PC-3 (cell line): ENCODE measurements around the gene CD248. TPM values are rescaled to one million over a fixed set of nuclear protein-coding genes. Genes with fewer than 3 reads are reported as not detected.
A peak's percentile ranks its signal among the peaks of the same experiment; 100 is the strongest.

ENCODE experiments used
- ATAC-seq: fragments of 200-7000 bp; cut with Tn5 transposase; 2 replicates; pipeline ENCODE4 v1.9.1; 2020; ENCODE audit warnings: mild to moderate bottlenecking, moderate library complexity
- BruUV-seq: library from RNA; stranded (reverse); fragments of 400-500 nt; replicated peaks from 2 replicates; lab custom pipeline; 2021; lab: Mats Ljungman, UMichigan
- CTCF ChIA-PET: fragments of 300-600 bp; sonication (Branson Sonifier 250); formaldehyde crosslinking; loops from one replicate; lab custom pipeline; 2022; ENCODE audit warnings: antibody characterized with exemption; lab: Charles Lee
- POLR2A ChIA-PET: fragments of 300-600 bp; sonication (Branson Sonifier 250); formaldehyde crosslinking; loops from one replicate; lab custom pipeline; 2022; ENCODE audit warnings: antibody characterized with exemption; ENCODE audit not compliant: unreplicated experiment; lab: Charles Lee
- DNase-seq: peaks from one replicate; pipeline ENCODE4 v3.0.0-alpha.2; 2015
- H2AFZ ChIP-seq: fragments of 300-600 bp; sonication (generic); 2 replicates; pipeline ENCODE4 v1.6.0; 2016; ENCODE audit warnings: antibody characterized with exemption, low read length
- H3F3A ChIP-seq: fragments of 300-600 bp; sonication (generic); one replicate; pipeline ENCODE4 v1.6.0; 2017; ENCODE audit warnings: antibody characterized with exemption, low read length, control low read depth, mild to moderate bottlenecking; ENCODE audit not compliant: unreplicated experiment
- H3K27ac ChIP-seq: fragments of 300-600 bp; sonication (generic); 2 replicates; pipeline ENCODE4 v1.5.1; 2016; ENCODE audit warnings: mild to moderate bottlenecking, low read length
- H3K27me3 ChIP-seq: fragments of 300-600 bp; sonication (generic); 2 replicates; pipeline ENCODE4 v1.6.1; 2016; ENCODE audit warnings: low read length, mixed read lengths
- H3K36me3 ChIP-seq: fragments of 300-600 bp; sonication (generic); 2 replicates; pipeline ENCODE4 v1.6.1; 2016; ENCODE audit warnings: low read depth, mixed run types, low read length, mixed read lengths
- H3K4me1 ChIP-seq: fragments of 300-600 bp; sonication (generic); 2 replicates; pipeline ENCODE4 v1.5.1; 2016; ENCODE audit warnings: low read length; ENCODE audit not compliant: insufficient read depth
- H3K4me2 ChIP-seq: fragments of 300-600 bp; sonication (generic); 2 replicates; pipeline ENCODE4 v1.6.0; 2016; ENCODE audit warnings: low read length
- H3K4me3 ChIP-seq: fragments of 300-600 bp; sonication (generic); 2 replicates; pipeline ENCODE4 v1.5.1; 2016; ENCODE audit warnings: mild to moderate bottlenecking, low read length, mixed read lengths
- H3K79me2 ChIP-seq: fragments of 300-600 bp; sonication (generic); 2 replicates; pipeline ENCODE4 v1.6.1; 2017; ENCODE audit warnings: low read length, mixed read lengths
- H3K9ac ChIP-seq: fragments of 300-600 bp; sonication (generic); 2 replicates; pipeline ENCODE4 v1.6.0; 2016; ENCODE audit warnings: mild to moderate bottlenecking, low read length
- H3K9me2 ChIP-seq: fragments of 300-600 bp; sonication (generic); replicated peaks from 2 replicates; pipeline ENCODE4 v1.6.1; 2016; ENCODE audit warnings: mixed run types, low read length, mixed read lengths
- H3K9me3 ChIP-seq: fragments of 300-600 bp; sonication (generic); 2 replicates; pipeline ENCODE4 v1.6.1; 2016; ENCODE audit warnings: low read length, mixed read lengths
- H4K20me1 ChIP-seq: fragments of 300-600 bp; sonication (generic); 2 replicates; pipeline ENCODE4 v1.6.1; 2016; ENCODE audit warnings: low read length, mixed read lengths
- EZH2 ChIP-seq: fragments of 300-600 bp; sonication (generic); IDR thresholded peaks from one replicate; pipeline ENCODE4 v1.6.1; 2017; ENCODE audit warnings: antibody characterized with exemption, mild to moderate bottlenecking, low read length; ENCODE audit not compliant: unreplicated experiment
- EZH2phosphoT487 ChIP-seq: fragments of 300-600 bp; sonication (generic); IDR thresholded peaks from 2 replicates; pipeline ENCODE4 v1.6.1; 2018; ENCODE audit warnings: mild to moderate bottlenecking, antibody characterized with exemption, low read length, borderline replicate concordance
- intact Hi-C: fragments of 100-400 bp; cut with micrococcal nuclease; formaldehyde crosslinking; loops from 2 replicates; pipeline ENCODE4 v1.9.0; 2023
- total RNA-seq: library from RNA; depleted of rRNA; stranded (reverse); fragments of >200 nt; gene quantifications from 2 replicates; pipeline ENCODE4 v1.2.3, GENCODE V29; 2014
- TF ChIP-seq, protein P1 (sequence below): fragments of 300-600 bp; sonication (generic); conservative IDR thresholded peaks from 2 replicates; pipeline ENCODE4 v1.5.1; 2017; ENCODE audit warnings: antibody characterized with exemption, low read depth, mild to moderate bottlenecking, low read length

CD248 gene
- total RNA-seq, 1 experiment from 2014 or later = not detected

DNA sequence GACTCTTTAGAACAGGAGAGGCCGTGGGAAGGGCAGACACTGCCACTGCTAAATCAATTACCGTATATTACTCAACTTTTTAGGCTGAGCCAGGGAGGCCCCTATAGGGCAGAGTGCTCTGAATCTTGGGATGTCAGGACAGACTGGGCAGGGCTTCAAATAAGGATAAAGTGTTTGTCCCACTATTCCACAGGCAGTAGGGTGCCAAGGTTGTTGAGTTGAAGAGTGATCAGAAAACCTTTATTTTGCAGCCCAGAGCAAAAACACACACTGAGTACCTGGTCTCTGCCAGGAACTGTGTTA is 32.2 kb upstream of the CD248 start:
- Histone ChIP-seq H3K4me1 (peaks cover 25% of the 10 kb centered on the region), H3K9ac (no peak overlapping the region), H3K27me3 (no peaks in the 10 kb centered on the region), H4K20me1 (no peaks in the 10 kb centered on the region), H3K27ac (no peak overlapping the region), H3K9me2 (no peaks in the 10 kb centered on the region), H3K4me3 (no peak overlapping the region), H3K9me3 (no peaks in the 10 kb centered on the region), H3K4me2 (no peak overlapping the region), H2AFZ (no peak overlapping the region), H3K79me2 (peaks cover 25% of the 10 kb centered on the region), H3F3A (no peaks in the 10 kb centered on the region), H3K36me3 (no peaks in the 10 kb centered on the region)
- TF ChIP-seq EZH2phosphoT487 (no peak), EZH2 (no peak)
- TF ChIP-seq, protein P1, sequence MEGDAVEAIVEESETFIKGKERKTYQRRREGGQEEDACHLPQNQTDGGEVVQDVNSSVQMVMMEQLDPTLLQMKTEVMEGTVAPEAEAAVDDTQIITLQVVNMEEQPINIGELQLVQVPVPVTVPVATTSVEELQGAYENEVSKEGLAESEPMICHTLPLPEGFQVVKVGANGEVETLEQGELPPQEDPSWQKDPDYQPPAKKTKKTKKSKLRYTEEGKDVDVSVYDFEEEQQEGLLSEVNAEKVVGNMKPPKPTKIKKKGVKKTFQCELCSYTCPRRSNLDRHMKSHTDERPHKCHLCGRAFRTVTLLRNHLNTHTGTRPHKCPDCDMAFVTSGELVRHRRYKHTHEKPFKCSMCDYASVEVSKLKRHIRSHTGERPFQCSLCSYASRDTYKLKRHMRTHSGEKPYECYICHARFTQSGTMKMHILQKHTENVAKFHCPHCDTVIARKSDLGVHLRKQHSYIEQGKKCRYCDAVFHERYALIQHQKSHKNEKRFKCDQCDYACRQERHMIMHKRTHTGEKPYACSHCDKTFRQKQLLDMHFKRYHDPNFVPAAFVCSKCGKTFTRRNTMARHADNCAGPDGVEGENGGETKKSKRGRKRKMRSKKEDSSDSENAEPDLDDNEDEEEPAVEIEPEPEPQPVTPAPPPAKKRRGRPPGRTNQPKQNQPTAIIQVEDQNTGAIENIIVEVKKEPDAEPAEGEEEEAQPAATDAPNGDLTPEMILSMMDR = no peak
- ATAC-seq = no peak
- no TSS peak for BruUV-seq
- intact Hi-C loops = loop anchor here (2.0 kb wide), 1 partner anchor 22 kb away; the partner anchor contains the start of gene SLC29A2
- ChIA-PET POLR2A (no interaction called here), CTCF (no interaction called here)
- no peak for DNase-seq

DNA sequence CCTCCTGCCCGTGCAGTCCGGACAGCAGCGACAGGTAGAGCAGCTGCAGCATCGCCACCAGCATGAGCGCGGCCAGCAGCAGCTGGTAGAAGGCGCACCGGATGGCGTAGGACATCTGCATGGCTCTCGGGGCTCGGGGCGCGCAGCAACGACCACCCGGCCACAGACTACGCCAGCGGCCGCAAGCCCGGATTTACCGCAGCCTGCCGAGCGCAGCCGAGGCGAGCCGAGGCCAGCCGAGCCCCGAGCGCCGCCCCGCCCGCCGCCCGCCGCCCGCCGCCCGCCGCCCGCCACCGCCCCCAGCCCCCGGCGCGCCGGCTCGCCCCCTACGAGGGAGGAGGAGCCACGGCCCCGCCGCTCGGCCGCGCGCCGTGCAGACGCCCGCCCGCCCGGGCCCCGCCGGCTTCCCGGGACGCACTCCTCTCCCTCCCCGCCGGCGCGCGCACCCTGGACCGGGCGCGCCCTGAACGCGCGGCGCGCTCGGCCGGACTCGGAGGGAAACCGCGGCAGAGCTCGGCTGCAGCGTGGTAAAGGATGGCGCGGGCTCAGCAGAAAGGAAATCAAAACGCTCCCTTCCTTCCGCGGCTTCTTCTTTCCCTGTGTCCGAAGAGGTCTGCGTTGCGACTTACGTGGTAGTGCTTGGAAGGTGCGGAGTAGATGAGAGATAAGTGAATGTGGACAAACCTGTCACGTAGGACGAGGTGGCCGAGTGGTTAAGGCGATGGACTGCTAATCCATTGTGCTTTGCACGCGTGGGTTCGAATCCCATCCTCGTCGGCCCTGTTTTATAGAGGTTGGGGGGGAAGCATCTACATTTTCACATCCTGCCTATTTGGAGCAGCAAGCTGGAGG is 30.8 kb upstream of the CD248 start, which contains the start of gene B4GAT1:
B4GAT1 (minus strand) TSS at position 205 of the 852 bp plus-strand sequence; CDS start at position 121, 84 bp downstream.
- ATAC-seq = peak; percentile 64
- H4K20me1 ChIP-seq = no peaks in the 10 kb centered on the region
- TF ChIP-seq, protein P1 = no peak
- TF ChIP-seq EZH2phosphoT487 (no peak), EZH2 (no peak)
- CTCF ChIA-PET = no interaction called here
- H3K9ac ChIP-seq = peak within 1 kb of the TSS; percentile 72
- H3K9me2 ChIP-seq = no peaks in the 10 kb centered on the region
- H3K9me3 ChIP-seq = no peaks in the 10 kb centered on the region
- H3K79me2 ChIP-seq = peaks cover 39% of the 10 kb centered on the region
- no peaks in the 10 kb centered on the region for H3K36me3 ChIP-seq
- intact Hi-C loops = loop anchor here (2.0 kb wide), 1 partner anchor 23 kb away; the partner anchor contains the start of gene SLC29A2
- H2AFZ ChIP-seq = peak within 1 kb of the TSS; percentile 98
- peaks cover 35% of the 10 kb centered on the region for H3K4me1 ChIP-seq
- DNase-seq = peak; percentile 98
- no peaks in the 10 kb centered on the region for H3K27me3 ChIP-seq
- peak within 1 kb of the TSS; percentile 92 for H3K4me2 ChIP-seq
- no peak within 1 kb of the TSS; the same call in 1 of the 2 replicates for H3K27ac ChIP-seq
- no peaks in the 10 kb centered on the region for H3F3A ChIP-seq
- BruUV-seq = no TSS peak
- peak within 1 kb of the TSS; percentile 94 for H3K4me3 ChIP-seq
- POLR2A ChIA-PET = interaction anchor here (0.6 to 1.6 kb wide), 3 partner anchors 17 to 41 kb away, joined by 3 to 5 read pairs (median 5); no protein-coding TSS in a partner anchor
